ENCODE results near the gene TFDP2. TPM values are rescaled to one million over a fixed set of nuclear protein-coding genes. Genes with fewer than 3 reads are reported as not detected.

The TFDP2 gene
- total RNA-seq, 1 experiment from 2014 or later: 45.8 TPM

GRCh38 chr3:141965471-141965870 lies 183.9 kb downstream of the TFDP2 start:
- no peak for DNase-seq (ENCODE audit: low read depth)

- no peak for DNase-seq (ENCODE audit: low read depth)
Observed at GRCh38 chr3:141963301-141963700, 186.0 kb downstream of the TFDP2 start.

GRCh38 chr3:141960731-141961130 lies 188.6 kb downstream of the TFDP2 start:
- peak; percentile 82 for DNase-seq (ENCODE audit: low read depth)

- peak; percentile 82 for DNase-seq (ENCODE audit: low read depth)
Observed at GRCh38 chr3:141959589-141960554, 189.5 kb downstream of the TFDP2 start.

- DNase-seq (ENCODE audit: low read depth): peak; percentile 94
Observed at GRCh38 chr3:141955175-141955574, 194.2 kb downstream of the TFDP2 start.

GRCh38 chr3:141952611-141953010 lies 196.7 kb downstream of the TFDP2 start:
- DNase-seq (ENCODE audit: low read depth): no peak

- no peak for DNase-seq (ENCODE audit: low read depth)
Observed at GRCh38 chr3:141950572-141951493, 198.5 kb downstream of the TFDP2 start.

GRCh38 chr3:141949972-141950371 lies 199.4 kb downstream of the TFDP2 start:
- DNase-seq (ENCODE audit: low read depth): no peak

- no peak for DNase-seq (ENCODE audit: low read depth)
Observed at GRCh38 chr3:141949399-141949798, 199.9 kb downstream of the TFDP2 start.

GRCh38 chr3:141945726-141946485 lies 203.4 kb downstream of the TFDP2 start:
- DNase-seq (ENCODE audit: low read depth): peak; percentile 32

GRCh38 chr3:141942006-141942405 lies 207.3 kb downstream of the TFDP2 start:
- DNase-seq (ENCODE audit: low read depth): no peak

- peak; percentile 37 for DNase-seq (ENCODE audit: low read depth)
Observed at GRCh38 chr3:141941093-141941492, 208.3 kb downstream of the TFDP2 start.

- DNase-seq (ENCODE audit: low read depth): peak; percentile 99
Observed at GRCh38 chr3:141940194-141940776, 209.1 kb downstream of the TFDP2 start.

- DNase-seq (ENCODE audit: low read depth): no peak
Observed at GRCh38 chr3:141939759-141940158, 209.6 kb downstream of the TFDP2 start.

GRCh38 chr3:141938011-141938500 lies 211.3 kb downstream of the TFDP2 start:
- DNase-seq (ENCODE audit: low read depth): no peak

GRCh38 chr3:141934354-141934753 lies 215.0 kb downstream of the TFDP2 start:
- no peak for DNase-seq (ENCODE audit: low read depth)

GRCh38 chr3:141933421-141934300 lies 215.7 kb downstream of the TFDP2 start:
- DNase-seq (ENCODE audit: low read depth): no peak

- DNase-seq (ENCODE audit: low read depth): no peak
Observed at GRCh38 chr3:141930801-141931200, 218.5 kb downstream of the TFDP2 start.

- DNase-seq (ENCODE audit: low read depth): no peak
Observed at GRCh38 chr3:141929341-141929995, 219.9 kb downstream of the TFDP2 start.
